ENCODE data around the gene PPP2R3B. TPM values are rescaled to one million over a fixed set of nuclear protein-coding genes. Genes with fewer than 3 reads are reported as not detected.
"Not testable (repeated sequence)": the region's sequence is repeated elsewhere in the genome, so short reads cannot be mapped to it uniquely, and the experiment has no call there.

The PPP2R3B gene
- total and polyA plus RNA-seq, 9 donors, result 144 to 285 (median 257) TPM

DNA sequence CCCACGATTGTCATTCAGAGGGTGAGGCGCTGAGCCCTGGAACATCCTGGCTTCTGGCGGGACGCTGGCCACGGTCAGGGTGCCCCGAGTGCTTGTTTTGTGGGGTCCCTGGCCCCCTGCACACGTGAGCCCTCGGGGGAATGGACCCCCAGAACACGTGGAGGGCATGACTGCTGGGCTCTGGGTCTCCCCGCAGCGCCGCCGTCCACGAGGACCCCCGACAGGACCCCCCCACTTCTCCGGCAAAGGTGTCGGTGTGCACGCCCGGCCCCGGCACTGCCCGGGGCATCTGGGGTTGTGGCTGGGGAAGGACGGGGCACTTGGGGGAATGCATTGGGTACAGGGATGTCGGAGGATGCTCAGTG is 54.2 kb downstream of the PPP2R3B start:
- WGBS (ENCODE audit: insufficient coverage), result 90% methylated on average over 22 of the region's 23 CpGs
- no peak overlapping the region for H3K4me3 ChIP-seq (ENCODE audit: low read length)
- H3K4me1 ChIP-seq (ENCODE audit: control insufficient read depth, insufficient read depth, low read length), result peaks cover 11% of the 10 kb centered on the region
- H3K36me3 ChIP-seq (ENCODE audit: control insufficient read depth, insufficient read depth, low read length), result peaks cover 43% of the 10 kb centered on the region
- H3K27me3 ChIP-seq (ENCODE audit: control insufficient read depth, insufficient read depth, low read length), result peaks cover 16% of the 10 kb centered on the region
- peaks cover 17% of the 10 kb centered on the region for H3K9me3 ChIP-seq (replicated peaks; ENCODE audit: control insufficient read depth, low read depth, low read length)
- no peak overlapping the region for H3K27ac ChIP-seq (ENCODE audit: low read length)
- DNase-seq, result no peak

DNA sequence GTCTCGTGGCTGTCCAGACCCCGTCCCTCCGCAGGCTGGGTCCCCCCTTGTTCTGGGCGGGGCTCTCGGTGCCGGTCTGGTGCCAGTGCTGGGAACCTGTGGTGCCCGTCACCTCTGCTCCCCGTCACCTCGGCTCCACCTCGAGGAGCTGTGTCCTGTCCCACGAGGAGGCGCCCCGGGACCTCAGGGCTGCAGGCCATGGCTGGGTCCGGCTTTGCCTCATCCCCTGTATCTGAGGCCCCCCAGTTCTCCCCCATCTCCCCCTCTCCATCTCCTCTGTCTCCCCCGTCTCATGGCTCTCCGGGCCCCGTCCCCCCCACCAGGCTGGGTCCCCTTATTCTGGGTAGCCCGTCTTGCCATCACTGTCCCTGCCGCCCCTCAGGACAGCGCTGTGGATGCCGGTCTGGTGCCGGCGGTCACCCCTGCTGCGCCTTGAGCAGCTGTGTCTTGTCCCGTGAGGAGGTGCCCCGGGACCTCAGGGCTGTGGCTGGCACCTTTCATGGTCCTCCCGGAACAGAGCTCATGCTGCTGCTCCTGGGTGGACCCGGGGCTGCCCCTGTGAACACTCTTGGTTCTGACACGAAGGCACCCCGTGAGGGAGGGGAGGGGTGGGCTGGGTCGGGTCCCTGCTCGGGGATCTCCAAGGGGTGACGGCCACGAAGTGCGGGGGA is 54.7 kb downstream of the PPP2R3B start:
- H3K27ac ChIP-seq (ENCODE audit: low read length), result no peak overlapping the region
- no peak overlapping the region for H3K4me3 ChIP-seq (ENCODE audit: low read length)
- H3K9me3 ChIP-seq (replicated peaks; ENCODE audit: control insufficient read depth, low read depth, low read length), result peaks cover 17% of the 10 kb centered on the region
- peaks cover 40% of the 10 kb centered on the region for H3K36me3 ChIP-seq (ENCODE audit: control insufficient read depth, insufficient read depth, low read length)
- peaks cover 16% of the 10 kb centered on the region for H3K27me3 ChIP-seq (ENCODE audit: control insufficient read depth, insufficient read depth, low read length)
- H3K4me1 ChIP-seq (ENCODE audit: control insufficient read depth, insufficient read depth, low read length), result peaks cover 11% of the 10 kb centered on the region
- no peak for DNase-seq
- WGBS (ENCODE audit: insufficient coverage), result 54% methylated on average over 31 of the region's 35 CpGs

- Histone ChIP-seq H3K36me3 (ENCODE audit: control insufficient read depth, insufficient read depth, low read length) (peaks cover 35% of the 10 kb centered on the region), H3K4me3 (ENCODE audit: low read length) (no peak overlapping the region), H3K9me3 (replicated peaks; ENCODE audit: control insufficient read depth, low read depth, low read length) (peaks cover 15% of the 10 kb centered on the region), H3K27me3 (ENCODE audit: control insufficient read depth, insufficient read depth, low read length) (peaks cover 16% of the 10 kb centered on the region), H3K4me1 (ENCODE audit: control insufficient read depth, insufficient read depth, low read length) (peaks cover 11% of the 10 kb centered on the region), H3K27ac (ENCODE audit: low read length) (no peak overlapping the region)
- peak; percentile 34 for DNase-seq
- whole genome bisulfite sequencing (ENCODE audit: insufficient coverage), result 12% methylated on average over 51 of the region's 51 CpGs
Measured at GRCh38 chrX:331151-331824, 55.4 kb downstream of the PPP2R3B start.

DNA sequence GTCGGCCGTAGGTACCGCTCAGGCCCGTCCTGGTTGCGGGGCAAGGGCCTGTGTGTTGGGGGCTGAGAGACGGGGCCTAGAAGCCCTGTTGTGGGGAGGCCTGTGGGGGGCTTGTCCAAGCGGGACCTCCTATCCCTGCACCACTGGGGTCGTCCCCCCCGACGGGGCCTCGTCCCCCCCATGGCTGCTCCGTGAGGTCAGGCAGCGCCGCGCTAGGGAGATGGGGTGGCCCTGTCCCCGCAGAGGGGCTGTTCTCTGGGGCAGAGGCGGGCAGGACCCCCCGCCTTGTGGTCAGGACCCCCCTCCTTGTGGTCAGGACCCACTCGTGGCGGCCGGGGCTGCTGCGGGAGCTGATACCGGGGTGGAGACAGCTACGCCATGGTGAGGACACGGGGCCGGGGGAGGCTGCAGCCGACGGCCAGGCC is 56.0 kb downstream of the PPP2R3B start:
- DNase-seq, result no peak
- no peak overlapping the region for H3K4me3 ChIP-seq (ENCODE audit: low read length)
- H3K36me3 ChIP-seq (ENCODE audit: control insufficient read depth, insufficient read depth, low read length), result peaks cover 29% of the 10 kb centered on the region
- peaks cover 13% of the 10 kb centered on the region for H3K9me3 ChIP-seq (replicated peaks; ENCODE audit: control insufficient read depth, low read depth, low read length)
- WGBS (ENCODE audit: insufficient coverage), result 14% methylated on average over 10 of the region's 28 CpGs
- H3K27me3 ChIP-seq (ENCODE audit: control insufficient read depth, insufficient read depth, low read length), result peaks cover 16% of the 10 kb centered on the region
- H3K27ac ChIP-seq (ENCODE audit: low read length), result no peak overlapping the region
- peaks cover 11% of the 10 kb centered on the region for H3K4me1 ChIP-seq (ENCODE audit: control insufficient read depth, insufficient read depth, low read length)

DNA sequence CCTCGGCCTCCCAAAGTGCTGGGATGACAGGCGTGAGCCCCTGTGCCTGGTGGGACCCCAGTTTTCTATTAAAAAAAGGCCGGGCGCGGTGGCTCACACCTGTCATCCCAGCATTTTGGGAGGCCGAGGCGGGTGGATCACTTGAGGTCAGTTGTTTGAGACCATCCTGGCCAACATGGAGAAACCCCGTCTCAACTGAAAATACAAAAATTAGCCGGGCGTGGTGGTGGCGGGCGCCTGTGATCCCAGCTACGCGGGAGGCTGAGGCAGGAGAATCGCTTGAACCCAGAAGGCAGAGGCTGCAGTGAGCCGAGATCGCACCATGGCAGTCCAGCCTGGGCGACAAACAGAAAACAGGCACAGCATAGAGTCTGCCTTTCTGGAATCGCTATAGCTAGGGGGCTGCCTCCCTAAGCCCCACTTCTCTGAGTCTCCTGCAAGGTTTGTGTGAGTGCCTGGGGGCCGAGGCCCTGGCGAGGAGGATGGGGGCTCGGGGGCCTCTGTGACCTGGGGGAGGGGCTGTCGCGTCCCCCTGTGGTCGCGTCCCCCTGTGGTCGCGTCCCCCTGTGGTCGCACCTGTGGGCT is 56.5 kb downstream of the PPP2R3B start:
- H3K4me3 ChIP-seq (ENCODE audit: low read length); H3K9me3 ChIP-seq (replicated peaks; ENCODE audit: control insufficient read depth, low read depth, low read length); H3K27ac ChIP-seq (ENCODE audit: low read length); DNase-seq: not testable (repeated sequence)
- Histone ChIP-seq H3K27me3 (ENCODE audit: control insufficient read depth, insufficient read depth, low read length) (peaks cover 16% of the 10 kb centered on the region), H3K4me1 (ENCODE audit: control insufficient read depth, insufficient read depth, low read length) (peaks cover 11% of the 10 kb centered on the region), H3K36me3 (ENCODE audit: control insufficient read depth, insufficient read depth, low read length) (peaks cover 24% of the 10 kb centered on the region)
- 78% methylated on average over 28 of the region's 29 CpGs for WGBS (ENCODE audit: insufficient coverage)

- 68% methylated on average over 5 of the region's 23 CpGs for WGBS (ENCODE audit: insufficient coverage)
- Histone ChIP-seq H3K27ac (ENCODE audit: low read length) (no peak overlapping the region), H3K4me1 (ENCODE audit: control insufficient read depth, insufficient read depth, low read length) (peaks cover 11% of the 10 kb centered on the region), H3K9me3 (replicated peaks; ENCODE audit: control insufficient read depth, low read depth, low read length) (peaks cover under 1% of the 10 kb centered on the region), H3K27me3 (ENCODE audit: control insufficient read depth, insufficient read depth, low read length) (peaks cover 16% of the 10 kb centered on the region), H3K4me3 (ENCODE audit: low read length) (no peak overlapping the region), H3K36me3 (ENCODE audit: control insufficient read depth, insufficient read depth, low read length) (peaks cover 17% of the 10 kb centered on the region)
- DNase-seq, result no peak
Measured at GRCh38 chrX:329291-329910, 57.3 kb downstream of the PPP2R3B start.

- Histone ChIP-seq H3K4me3 (ENCODE audit: low read length) (no peak overlapping the region), H3K4me1 (ENCODE audit: control insufficient read depth, insufficient read depth, low read length) (peaks cover 11% of the 10 kb centered on the region), H3K9me3 (replicated peaks; ENCODE audit: control insufficient read depth, low read depth, low read length) (peaks cover 3% of the 10 kb centered on the region), H3K27me3 (ENCODE audit: control insufficient read depth, insufficient read depth, low read length) (peaks cover 16% of the 10 kb centered on the region), H3K36me3 (ENCODE audit: control insufficient read depth, insufficient read depth, low read length) (peaks cover 4% of the 10 kb centered on the region), H3K27ac (ENCODE audit: low read length) (no peak overlapping the region)
- WGBS (ENCODE audit: insufficient coverage), result 83% methylated on average over 31 of the region's 33 CpGs
- DNase-seq, result no peak
Measured at GRCh38 chrX:327660-328126, 59.0 kb downstream of the PPP2R3B start.

GRCh38 chrX:324664-325063 is 62.0 kb downstream of the PPP2R3B start:
- not testable (repeated sequence) for H3K27ac ChIP-seq (ENCODE audit: low read length); H3K4me3 ChIP-seq (ENCODE audit: low read length); H3K27me3 ChIP-seq (ENCODE audit: control insufficient read depth, insufficient read depth, low read length); H3K9me3 ChIP-seq (replicated peaks; ENCODE audit: control insufficient read depth, low read depth, low read length); H3K36me3 ChIP-seq (ENCODE audit: control insufficient read depth, insufficient read depth, low read length); DNase-seq
- H3K4me1 ChIP-seq (ENCODE audit: control insufficient read depth, insufficient read depth, low read length), result peaks cover 13% of the 10 kb centered on the region
- 88% methylated on average over 12 of the region's 14 CpGs for WGBS (ENCODE audit: insufficient coverage)

GRCh38 chrX:323721-324628 is 62.7 kb downstream of the PPP2R3B start:
- DNase-seq, result peak; percentile 67
- Histone ChIP-seq H3K27me3 (ENCODE audit: control insufficient read depth, insufficient read depth, low read length) (no peaks in the 10 kb centered on the region), H3K36me3 (ENCODE audit: control insufficient read depth, insufficient read depth, low read length) (no peaks in the 10 kb centered on the region), H3K9me3 (replicated peaks; ENCODE audit: control insufficient read depth, low read depth, low read length) (peaks cover 3% of the 10 kb centered on the region), H3K27ac (ENCODE audit: low read length) (no peak overlapping the region), H3K4me1 (ENCODE audit: control insufficient read depth, insufficient read depth, low read length) (peaks cover 16% of the 10 kb centered on the region), H3K4me3 (ENCODE audit: low read length) (no peak overlapping the region)
- 69% methylated on average over 26 of the region's 38 CpGs for WGBS (ENCODE audit: insufficient coverage)

Measured in muscle of leg (tissue), 11 donors.